ENCODE data around the gene OPHN1.
"Not testable (repeated sequence)": the region's sequence is repeated elsewhere in the genome, so short reads cannot be mapped to it uniquely, and the experiment has no call there.

OPHN1 gene

DNA sequence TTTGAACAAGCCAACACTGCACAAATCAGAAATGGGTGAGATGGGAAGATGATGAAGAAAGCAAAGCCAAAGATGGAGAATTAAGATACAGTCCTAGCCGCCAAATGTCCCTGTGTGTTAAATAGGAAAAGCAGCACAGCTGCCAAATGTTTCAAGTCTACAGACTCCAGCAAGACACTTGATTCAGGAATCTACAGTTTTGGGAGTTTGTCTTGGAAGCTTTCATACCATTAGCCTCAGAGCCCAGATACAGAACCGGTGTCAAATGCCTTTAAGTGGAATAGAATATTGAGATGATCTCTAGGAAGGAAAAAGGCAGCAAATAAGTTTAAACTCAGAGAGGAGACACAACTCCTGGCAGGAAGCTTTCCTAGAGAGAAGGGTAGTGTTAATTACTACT is 30.3 kb downstream of the OPHN1 start:
- H3K4me3 ChIP-seq (ENCODE audit: low read length) = no peak overlapping the region
- no peaks in the 10 kb centered on the region for H3K27me3 ChIP-seq (ENCODE audit: control insufficient read depth, low read length)
- H3F3A ChIP-seq (ENCODE audit: control insufficient read depth, insufficient read depth) = no peaks in the 10 kb centered on the region
- H3K9me3 ChIP-seq (ENCODE audit: control insufficient read depth, insufficient read depth, low read length) = no peaks in the 10 kb centered on the region
- no peaks in the 10 kb centered on the region for H4K20me1 ChIP-seq (ENCODE audit: control insufficient read depth, insufficient read depth, low read depth, low read length)
- H3K4me1 ChIP-seq (ENCODE audit: control insufficient read depth, low read length) = no peaks in the 10 kb centered on the region
- no peaks in the 10 kb centered on the region for H3K79me2 ChIP-seq (ENCODE audit: control insufficient read depth, low read length)
- H3K36me3 ChIP-seq (ENCODE audit: control insufficient read depth, low read length) = no peaks in the 10 kb centered on the region
- H3K9me2 ChIP-seq (replicated peaks; ENCODE audit: control insufficient read depth, low read length) = no peaks in the 10 kb centered on the region
- no peak for TF ChIP-seq EZH2phosphoT487 (IDR thresholded peaks at IDR 0.05; ENCODE audit: borderline replicate concordance, low read length)
- TF ChIP-seq, protein P1, sequence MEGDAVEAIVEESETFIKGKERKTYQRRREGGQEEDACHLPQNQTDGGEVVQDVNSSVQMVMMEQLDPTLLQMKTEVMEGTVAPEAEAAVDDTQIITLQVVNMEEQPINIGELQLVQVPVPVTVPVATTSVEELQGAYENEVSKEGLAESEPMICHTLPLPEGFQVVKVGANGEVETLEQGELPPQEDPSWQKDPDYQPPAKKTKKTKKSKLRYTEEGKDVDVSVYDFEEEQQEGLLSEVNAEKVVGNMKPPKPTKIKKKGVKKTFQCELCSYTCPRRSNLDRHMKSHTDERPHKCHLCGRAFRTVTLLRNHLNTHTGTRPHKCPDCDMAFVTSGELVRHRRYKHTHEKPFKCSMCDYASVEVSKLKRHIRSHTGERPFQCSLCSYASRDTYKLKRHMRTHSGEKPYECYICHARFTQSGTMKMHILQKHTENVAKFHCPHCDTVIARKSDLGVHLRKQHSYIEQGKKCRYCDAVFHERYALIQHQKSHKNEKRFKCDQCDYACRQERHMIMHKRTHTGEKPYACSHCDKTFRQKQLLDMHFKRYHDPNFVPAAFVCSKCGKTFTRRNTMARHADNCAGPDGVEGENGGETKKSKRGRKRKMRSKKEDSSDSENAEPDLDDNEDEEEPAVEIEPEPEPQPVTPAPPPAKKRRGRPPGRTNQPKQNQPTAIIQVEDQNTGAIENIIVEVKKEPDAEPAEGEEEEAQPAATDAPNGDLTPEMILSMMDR (IDR thresholded peaks at IDR 0.05; ENCODE audit: low read depth, low read length, poor library complexity, severe bottlenecking) = no peak
- H3K27ac ChIP-seq (ENCODE audit: low read depth, low read length) = no peak overlapping the region
- H3K4me2 ChIP-seq (ENCODE audit: low read length) = no peak overlapping the region

DNA sequence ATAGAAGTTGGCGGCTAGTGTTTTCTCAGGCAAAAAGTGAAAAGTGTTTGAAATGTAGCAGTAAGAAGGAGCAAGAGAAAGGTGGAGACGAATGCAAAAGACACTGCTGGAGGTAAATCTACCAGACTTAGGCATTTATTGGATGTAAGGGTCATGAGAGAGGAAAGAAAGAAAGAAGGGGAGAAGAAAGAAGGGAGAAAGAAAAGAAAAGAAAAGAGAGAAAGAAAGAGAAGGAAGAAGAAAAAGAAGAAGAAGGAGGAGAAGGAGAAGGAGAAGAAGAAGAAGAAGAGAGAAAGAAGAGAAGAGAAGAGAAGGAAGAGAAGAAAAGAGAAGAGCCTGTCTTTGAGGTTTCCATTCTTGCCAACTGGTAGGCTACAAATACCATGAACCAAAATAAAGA is 31.2 kb downstream of the OPHN1 start:
- H4K20me1 ChIP-seq (ENCODE audit: control insufficient read depth, insufficient read depth, low read depth, low read length) = no peaks in the 10 kb centered on the region
- H3K4me1 ChIP-seq (ENCODE audit: control insufficient read depth, low read length) = no peaks in the 10 kb centered on the region
- no peak overlapping the region for H3K4me3 ChIP-seq (ENCODE audit: low read length)
- no peaks in the 10 kb centered on the region for H3K27me3 ChIP-seq (ENCODE audit: control insufficient read depth, low read length)
- TF ChIP-seq, protein P1 (IDR thresholded peaks at IDR 0.05; ENCODE audit: low read depth, low read length, poor library complexity, severe bottlenecking) = no peak
- TF ChIP-seq EZH2phosphoT487 (IDR thresholded peaks at IDR 0.05; ENCODE audit: borderline replicate concordance, low read length) = no peak
- H3K4me2 ChIP-seq (ENCODE audit: low read length) = no peak overlapping the region
- no peaks in the 10 kb centered on the region for H3K9me3 ChIP-seq (ENCODE audit: control insufficient read depth, insufficient read depth, low read length)
- H3K9me2 ChIP-seq (replicated peaks; ENCODE audit: control insufficient read depth, low read length) = no peaks in the 10 kb centered on the region
- no peak overlapping the region for H3K27ac ChIP-seq (ENCODE audit: low read depth, low read length)
- no peaks in the 10 kb centered on the region for H3K79me2 ChIP-seq (ENCODE audit: control insufficient read depth, low read length)
- no peaks in the 10 kb centered on the region for H3F3A ChIP-seq (ENCODE audit: control insufficient read depth, insufficient read depth)
- H3K36me3 ChIP-seq (ENCODE audit: control insufficient read depth, low read length) = no peaks in the 10 kb centered on the region

DNA sequence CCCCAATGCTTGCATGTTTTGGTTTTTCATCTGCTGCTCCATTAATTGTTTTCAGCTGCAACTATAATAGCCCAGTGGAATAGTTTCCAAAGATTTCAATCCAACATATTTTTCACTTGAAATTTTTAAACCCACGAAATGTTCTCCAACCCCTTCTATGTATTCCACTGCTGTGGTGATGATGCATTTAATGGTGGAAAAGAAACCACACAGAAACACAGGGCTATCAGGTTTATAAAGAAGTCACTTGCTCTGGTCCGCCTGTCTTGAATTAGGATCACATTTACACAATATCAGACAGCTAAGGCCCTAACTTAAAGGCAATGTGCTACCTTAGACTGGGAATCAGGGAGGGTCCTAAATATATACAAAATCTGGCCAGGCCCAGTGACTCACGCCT is 35.0 kb downstream of the OPHN1 start:
- H3K4me2 ChIP-seq (ENCODE audit: low read length) = no peak overlapping the region
- TF ChIP-seq, protein P1 (IDR thresholded peaks at IDR 0.05; ENCODE audit: low read depth, low read length, poor library complexity, severe bottlenecking) = no peak
- H3K27ac ChIP-seq (ENCODE audit: low read depth, low read length) = no peak overlapping the region
- no peaks in the 10 kb centered on the region for H3K4me1 ChIP-seq (ENCODE audit: control insufficient read depth, low read length)
- H3K36me3 ChIP-seq (ENCODE audit: control insufficient read depth, low read length) = no peaks in the 10 kb centered on the region
- H3K27me3 ChIP-seq (ENCODE audit: control insufficient read depth, low read length) = no peaks in the 10 kb centered on the region
- H4K20me1 ChIP-seq (ENCODE audit: control insufficient read depth, insufficient read depth, low read depth, low read length) = no peaks in the 10 kb centered on the region
- H3F3A ChIP-seq (ENCODE audit: control insufficient read depth, insufficient read depth) = no peaks in the 10 kb centered on the region
- no peaks in the 10 kb centered on the region for H3K9me3 ChIP-seq (ENCODE audit: control insufficient read depth, insufficient read depth, low read length)
- no peak overlapping the region for H3K4me3 ChIP-seq (ENCODE audit: low read length)
- no peaks in the 10 kb centered on the region for H3K79me2 ChIP-seq (ENCODE audit: control insufficient read depth, low read length)
- H3K9me2 ChIP-seq (replicated peaks; ENCODE audit: control insufficient read depth, low read length) = no peaks in the 10 kb centered on the region

DNA sequence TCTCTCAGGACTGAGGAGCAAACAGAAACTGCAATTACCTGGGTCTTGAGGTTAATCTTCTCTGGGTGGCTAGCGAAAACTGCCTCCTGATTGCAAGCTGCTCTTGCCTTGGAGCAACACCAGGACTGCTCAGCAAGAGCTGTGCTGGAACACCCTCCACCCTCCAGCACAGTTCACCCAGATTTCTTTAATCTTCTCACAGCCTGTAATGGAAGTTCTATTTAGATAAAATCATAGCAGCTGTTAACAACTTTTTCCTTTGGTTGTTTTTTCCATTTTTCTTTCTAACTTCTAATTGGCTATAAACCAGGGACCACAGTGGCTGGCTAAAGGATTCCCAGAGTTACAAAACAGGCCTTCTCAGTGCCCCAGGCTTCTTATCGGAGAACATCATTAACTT is 36.3 kb downstream of the OPHN1 start:
- no peak for TF ChIP-seq EZH2phosphoT487 (IDR thresholded peaks at IDR 0.05; ENCODE audit: borderline replicate concordance, low read length)
- TF ChIP-seq, protein P1 (IDR thresholded peaks at IDR 0.05; ENCODE audit: low read depth, low read length, poor library complexity, severe bottlenecking) = no peak
- Histone ChIP-seq H3F3A (ENCODE audit: control insufficient read depth, insufficient read depth) (no peaks in the 10 kb centered on the region), H3K9me3 (ENCODE audit: control insufficient read depth, insufficient read depth, low read length) (no peaks in the 10 kb centered on the region), H3K79me2 (ENCODE audit: control insufficient read depth, low read length) (no peaks in the 10 kb centered on the region), H3K36me3 (ENCODE audit: control insufficient read depth, low read length) (no peaks in the 10 kb centered on the region), H3K27ac (ENCODE audit: low read depth, low read length) (no peak overlapping the region), H3K9me2 (replicated peaks; ENCODE audit: control insufficient read depth, low read length) (no peaks in the 10 kb centered on the region), H3K4me3 (ENCODE audit: low read length) (no peak overlapping the region), H3K27me3 (ENCODE audit: control insufficient read depth, low read length) (no peaks in the 10 kb centered on the region), H3K4me2 (ENCODE audit: low read length) (no peak overlapping the region), H3K4me1 (ENCODE audit: control insufficient read depth, low read length) (no peaks in the 10 kb centered on the region), H4K20me1 (ENCODE audit: control insufficient read depth, insufficient read depth, low read depth, low read length) (no peaks in the 10 kb centered on the region)

DNA sequence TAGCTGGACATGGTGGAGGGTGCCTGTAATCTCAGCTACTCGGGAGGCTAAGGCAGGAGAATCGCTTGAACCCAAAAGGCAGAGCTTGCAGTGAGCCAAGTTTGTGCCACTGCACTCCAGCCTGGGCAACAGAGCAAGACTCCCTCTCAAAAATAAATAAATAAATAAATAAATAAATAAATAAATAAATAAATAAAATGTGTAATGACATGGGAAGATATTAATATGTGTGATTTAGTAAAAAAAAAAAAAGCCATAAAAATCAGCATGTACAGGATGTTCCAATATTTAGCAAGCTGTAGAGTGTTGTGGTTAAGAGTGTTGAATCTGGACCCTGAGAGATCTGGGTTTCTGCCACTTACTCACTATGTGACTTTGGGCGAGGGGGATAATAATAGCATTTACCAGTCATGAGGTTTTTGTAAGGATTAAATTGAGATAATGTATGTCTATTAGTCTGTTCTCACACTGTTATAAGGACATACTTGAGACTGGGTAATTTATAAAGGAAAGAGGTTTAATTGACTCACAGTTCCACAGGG is 43.8 kb downstream of the OPHN1 start:
- not testable (repeated sequence) for H3K27ac ChIP-seq (ENCODE audit: low read depth, low read length); H3K4me3 ChIP-seq (ENCODE audit: low read length); H3K4me2 ChIP-seq (ENCODE audit: low read length); H3K9me3 ChIP-seq (ENCODE audit: control insufficient read depth, insufficient read depth, low read length); H3K27me3 ChIP-seq (ENCODE audit: control insufficient read depth, low read length); H3F3A ChIP-seq (ENCODE audit: control insufficient read depth, insufficient read depth); H3K36me3 ChIP-seq (ENCODE audit: control insufficient read depth, low read length); H3K4me1 ChIP-seq (ENCODE audit: control insufficient read depth, low read length); H3K9me2 ChIP-seq (replicated peaks; ENCODE audit: control insufficient read depth, low read length); H4K20me1 ChIP-seq (ENCODE audit: control insufficient read depth, insufficient read depth, low read depth, low read length); H3K79me2 ChIP-seq (ENCODE audit: control insufficient read depth, low read length)

Measured in DOHH2 (cell line).